GM23338 (cell line): ENCODE results near the gene NARS2.

ENCODE experiments used
- CREB1 ChIP-seq: fragments of 250-450 bp; sonication (Bioruptor Pico); IDR thresholded peaks from 2 replicates; pipeline ENCODE4 v1.5.0; 2020; ENCODE audit warnings: low read depth, mild to moderate bottlenecking, moderate library complexity
- EZH2 ChIP-seq: fragments of 200-600 bp; sonication (generic); IDR thresholded peaks from one replicate; pipeline ENCODE4 v1.8.0; 2017; ENCODE audit warnings: antibody characterized with exemption, mild to moderate bottlenecking, low read depth; ENCODE audit not compliant: unreplicated experiment
- EZH2phosphoT487 ChIP-seq: fragments of 200-600 bp; sonication (generic); IDR thresholded peaks from one replicate; pipeline ENCODE4 v1.8.1; 2018; ENCODE audit warnings: antibody characterized with exemption; ENCODE audit not compliant: unreplicated experiment
- JUNB ChIP-seq: IDR thresholded peaks from one replicate; pipeline ENCODE4 v1.6.1; 2016; ENCODE audit warnings: antibody characterized with exemption; ENCODE audit not compliant: unreplicated experiment
- NANOG ChIP-seq: IDR thresholded peaks from 2 replicates; pipeline ENCODE4 v1.6.1; 2016; ENCODE audit warnings: antibody characterized with exemption, borderline replicate concordance
- POLR2AphosphoS5 ChIP-seq: IDR thresholded peaks from 2 replicates; pipeline ENCODE4 v1.6.1; 2016; ENCODE audit warnings: antibody characterized with exemption, low read depth
- STAT1 ChIP-seq: IDR thresholded peaks from one replicate; pipeline ENCODE4 v1.6.1; 2016; ENCODE audit warnings: antibody characterized with exemption; ENCODE audit not compliant: unreplicated experiment
- ZNF114 ChIP-seq: fragments of 250-450 bp; sonication (Bioruptor Pico); IDR thresholded peaks from 2 replicates; pipeline ENCODE4 v1.5.0; 2020; ENCODE audit warnings: mild to moderate bottlenecking, moderate library complexity
- ZNF331 ChIP-seq: fragments of 250-450 bp; sonication (Bioruptor Pico); IDR thresholded peaks from 2 replicates; pipeline ENCODE4 v1.5.0; 2020; ENCODE audit warnings: low read depth, mild to moderate bottlenecking, moderate library complexity
- TF ChIP-seq, protein P1 (sequence below), 2 experiments: fragments of 200-600 bp in 1 of 2; sonication (generic) in 1 of 2; conservative IDR thresholded peaks; 2 replicates each; pipeline versions ENCODE4 v1.5.1 to v1.6.1; 2016 to 2017; ENCODE audit warnings: antibody characterized with exemption in 2 of 2, low read depth in 2 of 2, mild to moderate bottlenecking in 2 of 2, moderate library complexity in 1 of 2
- TF ChIP-seq, protein P2 (sequence below): IDR thresholded peaks from one replicate; pipeline ENCODE4 v1.6.1; 2018; ENCODE audit warnings: antibody characterized with exemption; ENCODE audit not compliant: unreplicated experiment
- TF ChIP-seq, protein P3 (sequence below): IDR thresholded peaks from 2 replicates; pipeline ENCODE4 v1.6.1; 2016; ENCODE audit warnings: antibody characterized with exemption
- TF ChIP-seq, protein P4 (sequence below): fragments of 250-450 bp; sonication (Bioruptor Pico); IDR thresholded peaks from 2 replicates; pipeline ENCODE4 v1.5.0; 2020; ENCODE audit warnings: mild to moderate bottlenecking, moderate library complexity

DNA sequence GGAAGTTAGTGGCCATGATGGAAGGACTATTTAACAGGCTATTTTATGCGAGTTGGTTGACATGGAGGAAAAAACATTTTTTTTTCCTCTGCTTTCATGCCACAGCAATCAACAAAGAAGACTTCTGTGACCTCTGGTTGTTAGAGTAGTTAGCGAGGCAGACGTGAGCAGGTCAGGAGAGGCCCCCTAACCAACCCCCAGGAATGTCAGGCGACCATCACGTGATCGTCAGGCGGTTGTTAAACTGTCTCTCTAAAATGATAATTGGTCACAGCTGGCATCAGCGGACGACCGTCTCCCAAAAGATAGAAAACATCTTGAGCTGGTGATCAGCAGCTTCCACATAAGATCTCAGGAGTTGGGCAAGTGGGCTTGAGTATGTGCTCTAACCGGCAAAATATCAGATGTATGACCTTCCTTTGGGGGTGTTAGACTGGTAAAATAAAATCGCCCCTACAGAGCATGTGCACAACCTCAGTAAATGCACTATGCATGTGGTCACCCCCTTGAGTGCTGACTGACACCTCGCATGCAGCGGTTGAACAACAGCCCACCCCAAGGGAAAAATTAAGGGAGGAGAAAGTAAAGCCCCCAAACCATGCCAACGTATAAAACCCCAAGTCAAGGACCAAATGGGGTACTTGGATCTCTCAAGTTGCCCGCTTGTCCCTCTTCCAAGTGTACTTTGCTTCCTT, 20.9 kb upstream of the NARS2 start:
- TF ChIP-seq, protein P1, sequence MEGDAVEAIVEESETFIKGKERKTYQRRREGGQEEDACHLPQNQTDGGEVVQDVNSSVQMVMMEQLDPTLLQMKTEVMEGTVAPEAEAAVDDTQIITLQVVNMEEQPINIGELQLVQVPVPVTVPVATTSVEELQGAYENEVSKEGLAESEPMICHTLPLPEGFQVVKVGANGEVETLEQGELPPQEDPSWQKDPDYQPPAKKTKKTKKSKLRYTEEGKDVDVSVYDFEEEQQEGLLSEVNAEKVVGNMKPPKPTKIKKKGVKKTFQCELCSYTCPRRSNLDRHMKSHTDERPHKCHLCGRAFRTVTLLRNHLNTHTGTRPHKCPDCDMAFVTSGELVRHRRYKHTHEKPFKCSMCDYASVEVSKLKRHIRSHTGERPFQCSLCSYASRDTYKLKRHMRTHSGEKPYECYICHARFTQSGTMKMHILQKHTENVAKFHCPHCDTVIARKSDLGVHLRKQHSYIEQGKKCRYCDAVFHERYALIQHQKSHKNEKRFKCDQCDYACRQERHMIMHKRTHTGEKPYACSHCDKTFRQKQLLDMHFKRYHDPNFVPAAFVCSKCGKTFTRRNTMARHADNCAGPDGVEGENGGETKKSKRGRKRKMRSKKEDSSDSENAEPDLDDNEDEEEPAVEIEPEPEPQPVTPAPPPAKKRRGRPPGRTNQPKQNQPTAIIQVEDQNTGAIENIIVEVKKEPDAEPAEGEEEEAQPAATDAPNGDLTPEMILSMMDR (conservative IDR thresholded peaks at IDR 0.05; ENCODE audit: low read depth in 2 of 2): no peak
- TF ChIP-seq POLR2AphosphoS5 (no peak), CREB1 (CRISPR knock-in tag) (no peak), STAT1 (no peak), EZH2 (no peak), JUNB (no peak), EZH2phosphoT487 (no peak), ZNF114 (no peak), NANOG (no peak), ZNF331 (no peak)
- TF ChIP-seq, protein P2, sequence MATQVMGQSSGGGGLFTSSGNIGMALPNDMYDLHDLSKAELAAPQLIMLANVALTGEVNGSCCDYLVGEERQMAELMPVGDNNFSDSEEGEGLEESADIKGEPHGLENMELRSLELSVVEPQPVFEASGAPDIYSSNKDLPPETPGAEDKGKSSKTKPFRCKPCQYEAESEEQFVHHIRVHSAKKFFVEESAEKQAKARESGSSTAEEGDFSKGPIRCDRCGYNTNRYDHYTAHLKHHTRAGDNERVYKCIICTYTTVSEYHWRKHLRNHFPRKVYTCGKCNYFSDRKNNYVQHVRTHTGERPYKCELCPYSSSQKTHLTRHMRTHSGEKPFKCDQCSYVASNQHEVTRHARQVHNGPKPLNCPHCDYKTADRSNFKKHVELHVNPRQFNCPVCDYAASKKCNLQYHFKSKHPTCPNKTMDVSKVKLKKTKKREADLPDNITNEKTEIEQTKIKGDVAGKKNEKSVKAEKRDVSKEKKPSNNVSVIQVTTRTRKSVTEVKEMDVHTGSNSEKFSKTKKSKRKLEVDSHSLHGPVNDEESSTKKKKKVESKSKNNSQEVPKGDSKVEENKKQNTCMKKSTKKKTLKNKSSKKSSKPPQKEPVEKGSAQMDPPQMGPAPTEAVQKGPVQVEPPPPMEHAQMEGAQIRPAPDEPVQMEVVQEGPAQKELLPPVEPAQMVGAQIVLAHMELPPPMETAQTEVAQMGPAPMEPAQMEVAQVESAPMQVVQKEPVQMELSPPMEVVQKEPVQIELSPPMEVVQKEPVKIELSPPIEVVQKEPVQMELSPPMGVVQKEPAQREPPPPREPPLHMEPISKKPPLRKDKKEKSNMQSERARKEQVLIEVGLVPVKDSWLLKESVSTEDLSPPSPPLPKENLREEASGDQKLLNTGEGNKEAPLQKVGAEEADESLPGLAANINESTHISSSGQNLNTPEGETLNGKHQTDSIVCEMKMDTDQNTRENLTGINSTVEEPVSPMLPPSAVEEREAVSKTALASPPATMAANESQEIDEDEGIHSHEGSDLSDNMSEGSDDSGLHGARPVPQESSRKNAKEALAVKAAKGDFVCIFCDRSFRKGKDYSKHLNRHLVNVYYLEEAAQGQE: no peak
- TF ChIP-seq, protein P3, sequence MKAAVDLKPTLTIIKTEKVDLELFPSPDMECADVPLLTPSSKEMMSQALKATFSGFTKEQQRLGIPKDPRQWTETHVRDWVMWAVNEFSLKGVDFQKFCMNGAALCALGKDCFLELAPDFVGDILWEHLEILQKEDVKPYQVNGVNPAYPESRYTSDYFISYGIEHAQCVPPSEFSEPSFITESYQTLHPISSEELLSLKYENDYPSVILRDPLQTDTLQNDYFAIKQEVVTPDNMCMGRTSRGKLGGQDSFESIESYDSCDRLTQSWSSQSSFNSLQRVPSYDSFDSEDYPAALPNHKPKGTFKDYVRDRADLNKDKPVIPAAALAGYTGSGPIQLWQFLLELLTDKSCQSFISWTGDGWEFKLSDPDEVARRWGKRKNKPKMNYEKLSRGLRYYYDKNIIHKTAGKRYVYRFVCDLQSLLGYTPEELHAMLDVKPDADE: no peak
- TF ChIP-seq, protein P4, sequence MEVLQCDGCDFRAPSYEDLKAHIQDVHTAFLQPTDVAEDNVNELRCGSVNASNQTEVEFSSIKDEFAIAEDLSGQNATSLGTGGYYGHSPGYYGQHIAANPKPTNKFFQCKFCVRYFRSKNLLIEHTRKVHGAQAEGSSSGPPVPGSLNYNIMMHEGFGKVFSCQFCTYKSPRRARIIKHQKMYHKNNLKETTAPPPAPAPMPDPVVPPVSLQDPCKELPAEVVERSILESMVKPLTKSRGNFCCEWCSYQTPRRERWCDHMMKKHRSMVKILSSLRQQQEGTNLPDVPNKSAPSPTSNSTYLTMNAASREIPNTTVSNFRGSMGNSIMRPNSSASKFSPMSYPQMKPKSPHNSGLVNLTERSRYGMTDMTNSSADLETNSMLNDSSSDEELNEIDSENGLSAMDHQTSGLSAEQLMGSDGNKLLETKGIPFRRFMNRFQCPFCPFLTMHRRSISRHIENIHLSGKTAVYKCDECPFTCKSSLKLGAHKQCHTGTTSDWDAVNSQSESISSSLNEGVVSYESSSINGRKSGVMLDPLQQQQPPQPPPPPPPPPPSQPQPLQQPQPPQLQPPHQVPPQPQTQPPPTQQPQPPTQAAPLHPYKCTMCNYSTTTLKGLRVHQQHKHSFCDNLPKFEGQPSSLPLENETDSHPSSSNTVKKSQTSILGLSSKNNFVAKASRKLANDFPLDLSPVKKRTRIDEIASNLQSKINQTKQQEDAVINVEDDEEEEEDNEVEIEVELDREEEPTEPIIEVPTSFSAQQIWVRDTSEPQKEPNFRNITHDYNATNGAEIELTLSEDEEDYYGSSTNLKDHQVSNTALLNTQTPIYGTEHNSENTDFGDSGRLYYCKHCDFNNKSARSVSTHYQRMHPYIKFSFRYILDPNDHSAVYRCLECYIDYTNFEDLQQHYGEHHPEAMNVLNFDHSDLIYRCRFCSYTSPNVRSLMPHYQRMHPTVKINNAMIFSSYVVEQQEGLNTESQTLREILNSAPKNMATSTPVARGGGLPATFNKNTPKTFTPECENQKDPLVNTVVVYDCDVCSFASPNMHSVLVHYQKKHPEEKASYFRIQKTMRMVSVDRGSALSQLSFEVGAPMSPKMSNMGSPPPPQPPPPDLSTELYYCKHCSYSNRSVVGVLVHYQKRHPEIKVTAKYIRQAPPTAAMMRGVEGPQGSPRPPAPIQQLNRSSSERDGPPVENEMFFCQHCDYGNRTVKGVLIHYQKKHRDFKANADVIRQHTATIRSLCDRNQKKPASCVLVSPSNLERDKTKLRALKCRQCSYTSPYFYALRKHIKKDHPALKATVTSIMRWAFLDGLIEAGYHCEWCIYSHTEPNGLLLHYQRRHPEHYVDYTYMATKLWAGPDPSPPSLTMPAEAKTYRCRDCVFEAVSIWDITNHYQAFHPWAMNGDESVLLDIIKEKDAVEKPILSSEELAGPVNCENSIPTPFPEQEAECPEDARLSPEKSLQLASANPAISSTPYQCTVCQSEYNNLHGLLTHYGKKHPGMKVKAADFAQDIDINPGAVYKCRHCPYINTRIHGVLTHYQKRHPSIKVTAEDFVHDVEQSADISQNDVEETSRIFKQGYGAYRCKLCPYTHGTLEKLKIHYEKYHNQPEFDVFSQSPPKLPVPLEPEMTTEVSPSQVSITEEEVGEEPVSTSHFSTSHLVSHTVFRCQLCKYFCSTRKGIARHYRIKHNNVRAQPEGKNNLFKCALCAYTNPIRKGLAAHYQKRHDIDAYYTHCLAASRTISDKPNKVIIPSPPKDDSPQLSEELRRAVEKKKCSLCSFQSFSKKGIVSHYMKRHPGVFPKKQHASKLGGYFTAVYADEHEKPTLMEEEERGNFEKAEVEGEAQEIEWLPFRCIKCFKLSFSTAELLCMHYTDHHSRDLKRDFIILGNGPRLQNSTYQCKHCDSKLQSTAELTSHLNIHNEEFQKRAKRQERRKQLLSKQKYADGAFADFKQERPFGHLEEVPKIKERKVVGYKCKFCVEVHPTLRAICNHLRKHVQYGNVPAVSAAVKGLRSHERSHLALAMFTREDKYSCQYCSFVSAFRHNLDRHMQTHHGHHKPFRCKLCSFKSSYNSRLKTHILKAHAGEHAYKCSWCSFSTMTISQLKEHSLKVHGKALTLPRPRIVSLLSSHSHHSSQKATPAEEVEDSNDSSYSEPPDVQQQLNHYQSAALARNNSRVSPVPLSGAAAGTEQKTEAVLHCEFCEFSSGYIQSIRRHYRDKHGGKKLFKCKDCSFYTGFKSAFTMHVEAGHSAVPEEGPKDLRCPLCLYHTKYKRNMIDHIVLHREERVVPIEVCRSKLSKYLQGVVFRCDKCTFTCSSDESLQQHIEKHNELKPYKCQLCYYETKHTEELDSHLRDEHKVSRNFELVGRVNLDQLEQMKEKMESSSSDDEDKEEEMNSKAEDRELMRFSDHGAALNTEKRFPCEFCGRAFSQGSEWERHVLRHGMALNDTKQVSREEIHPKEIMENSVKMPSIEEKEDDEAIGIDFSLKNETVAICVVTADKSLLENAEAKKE: no peak
